Measurements from ENCODE around the gene TRAPPC12.

The TRAPPC12 gene

GRCh38 chr2:3379339-3379646 is 201 bp upstream of the TRAPPC12 start:
- no peaks in the 10 kb centered on the region for H3K27me3 ChIP-seq (ENCODE audit: insufficient read depth, low read length, poor library complexity)
- peak overlapping the region; percentile 73 for H3K4me2 ChIP-seq (ENCODE audit: insufficient read depth, low read length)
- peak overlapping the region; percentile 87 for H3K27ac ChIP-seq (ENCODE audit: low read length)
- H3K79me2 ChIP-seq (ENCODE audit: insufficient read depth, low read length), result peaks cover 23% of the 10 kb centered on the region
- H3K9me3 ChIP-seq (ENCODE audit: insufficient read depth, low read length, severe bottlenecking), result peaks cover 9% of the 10 kb centered on the region
- H2AFZ ChIP-seq (ENCODE audit: low read depth, low read length), result peak overlapping the region; percentile 98
- peak overlapping the region; percentile 55 to 88; a peak in 3 of 4 replicates for H3K4me3 ChIP-seq (ENCODE audit: low read depth in 1 of 2, low read length in 2 of 2)
- ATAC-seq (ENCODE audit: insufficient read depth, low read depth) (no peak), DNase-seq (no peak)
- peaks cover 12% of the 10 kb centered on the region for H3K36me3 ChIP-seq (ENCODE audit: insufficient read depth, low read length)
- TF ChIP-seq CTCF (IDR thresholded peaks at IDR 0.05; ENCODE audit: borderline replicate concordance, extremely low read depth, low read length, poor library complexity, severe bottlenecking) (no peak), EZH2 (IDR thresholded peaks at IDR 0.05; ENCODE audit: borderline replicate concordance, low read depth, low read length, severe bottlenecking) (no peak)
- H3K9ac ChIP-seq (ENCODE audit: low read depth, low read length), result peak overlapping the region; percentile 84
- H3K4me1 ChIP-seq (ENCODE audit: insufficient read depth, low read length), result peaks cover 23% of the 10 kb centered on the region
- H4K20me1 ChIP-seq (ENCODE audit: insufficient read depth, low read length), result no peaks in the 10 kb centered on the region

- peaks cover 2% of the 10 kb centered on the region; the same call in 1 of the 2 replicates for H3K4me1 ChIP-seq (ENCODE audit: insufficient read depth, low read length)
- peaks cover 48% of the 10 kb centered on the region for H3K36me3 ChIP-seq (ENCODE audit: insufficient read depth, low read length)
- no peak overlapping the region for H3K4me3 ChIP-seq (ENCODE audit: low read depth in 1 of 2, low read length in 2 of 2)
- H3K27me3 ChIP-seq (ENCODE audit: insufficient read depth, low read length, poor library complexity), result no peaks in the 10 kb centered on the region
- no peak overlapping the region for H3K27ac ChIP-seq (ENCODE audit: low read length)
- H3K79me2 ChIP-seq (ENCODE audit: insufficient read depth, low read length), result peaks cover 10% of the 10 kb centered on the region; the same call in 1 of the 2 replicates
- H3K9me3 ChIP-seq (ENCODE audit: insufficient read depth, low read length, severe bottlenecking), result no peaks in the 10 kb centered on the region
- H2AFZ ChIP-seq (ENCODE audit: low read depth, low read length), result no peak overlapping the region
- no peaks in the 10 kb centered on the region for H4K20me1 ChIP-seq (ENCODE audit: insufficient read depth, low read length)
- TF ChIP-seq EZH2 (IDR thresholded peaks at IDR 0.05; ENCODE audit: borderline replicate concordance, low read depth, low read length, severe bottlenecking), result no peak
- no peak for TF ChIP-seq CTCF (IDR thresholded peaks at IDR 0.05; ENCODE audit: borderline replicate concordance, extremely low read depth, low read length, poor library complexity, severe bottlenecking)
- DNase-seq (no peak), ATAC-seq (ENCODE audit: insufficient read depth, low read depth) (no peak)
- H3K9ac ChIP-seq (ENCODE audit: low read depth, low read length), result no peak overlapping the region
- H3K4me2 ChIP-seq (ENCODE audit: insufficient read depth, low read length), result no peak overlapping the region
Observed at GRCh38 chr2:3386448-3386958, 7.0 kb downstream of the TRAPPC12 start.

DNA sequence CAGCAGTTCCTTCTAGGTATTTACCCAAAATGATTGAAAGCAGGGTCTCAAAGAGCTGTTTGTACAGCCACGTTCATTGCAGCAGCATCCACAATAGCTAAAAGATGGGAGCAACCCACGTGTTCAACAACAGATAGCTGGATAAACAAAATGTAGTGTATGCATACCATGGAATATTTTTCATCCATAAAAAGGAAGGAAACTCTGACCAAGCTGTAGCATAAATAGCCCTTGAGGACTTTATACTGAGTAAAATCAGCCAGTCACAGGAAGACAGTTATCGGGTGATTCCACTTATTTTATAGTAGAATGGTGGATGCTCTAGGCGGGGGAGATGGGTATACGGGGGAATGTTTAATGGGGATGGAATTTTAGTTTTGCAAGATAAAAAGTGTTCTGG is 7.5 kb downstream of the TRAPPC12 start:
- Histone ChIP-seq H3K36me3 (ENCODE audit: insufficient read depth, low read length) (peaks cover 50% of the 10 kb centered on the region), H3K27ac (ENCODE audit: low read length) (no peak overlapping the region), H3K9ac (ENCODE audit: low read depth, low read length) (no peak overlapping the region), H3K9me3 (ENCODE audit: insufficient read depth, low read length, severe bottlenecking) (no peaks in the 10 kb centered on the region), H4K20me1 (ENCODE audit: insufficient read depth, low read length) (no peaks in the 10 kb centered on the region), H3K4me2 (ENCODE audit: insufficient read depth, low read length) (no peak overlapping the region), H3K27me3 (ENCODE audit: insufficient read depth, low read length, poor library complexity) (no peaks in the 10 kb centered on the region), H3K79me2 (ENCODE audit: insufficient read depth, low read length) (peaks cover 6% of the 10 kb centered on the region; the same call in 1 of the 2 replicates), H3K4me3 (ENCODE audit: low read depth in 1 of 2, low read length in 2 of 2) (no peak overlapping the region), H2AFZ (ENCODE audit: low read depth, low read length) (no peak overlapping the region), H3K4me1 (ENCODE audit: insufficient read depth, low read length) (no peaks in the 10 kb centered on the region)
- TF ChIP-seq CTCF (IDR thresholded peaks at IDR 0.05; ENCODE audit: borderline replicate concordance, extremely low read depth, low read length, poor library complexity, severe bottlenecking) (no peak), EZH2 (IDR thresholded peaks at IDR 0.05; ENCODE audit: borderline replicate concordance, low read depth, low read length, severe bottlenecking) (no peak)
- ATAC-seq (ENCODE audit: insufficient read depth, low read depth), result no peak
- DNase-seq, result no peak

Data from DND-41 (cell line).